Measurements from ENCODE around the gene SHMT1.
A peak's percentile ranks its signal among the peaks of the same experiment; 100 is the strongest.
"Not testable (repeated sequence)": the region's sequence is repeated elsewhere in the genome, so short reads cannot be mapped to it uniquely, and the experiment has no call there.

Gene SHMT1

DNA sequence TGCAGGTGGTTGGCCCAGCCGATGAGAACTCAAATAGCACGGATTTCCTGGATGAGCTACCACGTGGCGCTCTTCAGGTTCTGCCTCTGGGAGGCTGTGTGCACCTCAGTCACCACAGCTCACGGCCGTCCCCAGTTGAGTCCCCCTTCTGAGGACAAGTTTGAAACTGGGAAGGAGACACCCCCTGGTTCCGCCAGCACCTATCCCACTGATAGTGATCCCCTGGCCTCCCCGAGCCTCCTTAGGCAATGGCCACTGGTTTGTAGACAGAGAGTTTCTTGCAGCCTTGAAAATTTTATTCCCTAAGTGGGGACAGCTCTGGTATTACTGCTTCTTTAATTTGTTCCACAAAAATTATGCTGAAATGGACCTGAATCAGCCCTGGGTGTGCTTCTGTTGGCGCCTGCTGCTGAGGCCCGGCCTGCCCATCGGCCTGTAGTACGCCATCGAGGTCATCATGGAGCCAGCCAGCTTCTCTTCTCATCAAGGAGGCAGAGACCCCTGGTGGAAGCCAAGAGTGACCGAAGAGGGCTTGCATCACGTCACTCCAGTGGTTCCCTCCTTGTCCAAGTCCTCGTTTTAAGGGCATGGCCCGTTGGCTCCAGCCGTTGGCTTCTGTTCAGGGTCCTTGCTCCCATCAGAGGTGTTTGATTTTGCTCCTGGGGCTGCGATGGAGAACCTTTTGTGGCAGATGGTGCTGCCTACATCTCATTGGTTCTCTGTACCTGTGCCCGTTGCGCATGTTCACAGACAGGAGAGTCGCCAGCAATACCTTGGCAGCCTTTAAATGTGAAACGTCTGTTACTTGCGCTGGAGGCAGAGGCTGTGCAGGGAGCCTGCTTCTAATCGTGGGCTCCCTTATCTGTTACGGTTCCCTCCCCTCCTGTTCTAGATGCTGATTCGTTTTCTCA lies 39.0 kb downstream of the SHMT1 start:
- no peak for DNase-seq

DNA sequence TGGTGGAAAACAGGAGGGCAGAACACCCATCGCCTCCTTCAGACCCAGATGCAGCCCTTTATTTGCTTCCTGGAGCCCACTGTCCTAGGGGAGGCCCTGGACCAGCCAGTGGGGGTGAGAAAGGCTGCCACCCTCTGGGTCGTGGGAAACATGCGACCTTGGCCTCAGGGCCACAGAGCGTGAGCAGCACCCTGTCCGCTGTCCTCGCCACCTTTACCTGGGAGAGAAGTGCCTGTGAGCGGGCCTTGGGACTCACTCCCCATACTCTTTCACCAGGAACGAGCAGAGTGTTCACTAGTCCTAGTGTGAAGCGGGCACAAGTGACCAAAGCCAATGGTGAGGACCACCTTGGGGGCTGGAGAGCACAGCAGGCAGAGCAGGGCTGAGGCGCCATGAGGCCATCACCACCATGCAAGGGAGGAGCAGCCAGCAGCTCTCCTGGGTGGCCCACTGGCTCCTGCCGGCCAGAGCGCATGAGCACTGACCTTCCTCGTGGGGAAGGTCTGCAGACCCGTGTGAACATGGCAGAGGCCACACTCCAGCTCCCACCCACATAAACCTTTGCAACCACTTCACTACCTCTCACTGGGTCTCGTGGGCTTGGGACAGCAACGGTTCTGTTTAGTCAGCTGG lies 39.7 kb downstream of the SHMT1 start:
- DNase-seq, result no peak

DNA sequence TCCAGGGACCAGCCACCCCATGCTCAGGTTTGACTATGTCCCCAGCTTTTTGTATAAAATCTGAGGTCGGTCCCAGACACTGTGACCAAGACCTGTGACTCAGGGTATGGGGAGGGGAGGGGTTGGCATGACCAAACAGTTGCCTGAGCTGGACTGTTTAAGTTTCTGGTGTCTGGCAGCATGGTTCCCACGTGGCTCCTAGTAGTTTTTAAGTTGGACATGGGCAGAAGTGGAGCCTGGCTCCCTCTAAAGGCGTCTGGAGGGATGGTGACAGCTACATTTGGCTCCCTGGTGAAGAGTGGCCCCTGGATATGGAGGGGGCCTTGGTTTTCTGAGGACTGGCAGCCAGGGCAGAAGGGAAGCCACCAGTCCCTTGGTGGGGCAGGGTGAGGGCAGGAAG lies 40.3 kb downstream of the SHMT1 start:
- no peak for DNase-seq

DNA sequence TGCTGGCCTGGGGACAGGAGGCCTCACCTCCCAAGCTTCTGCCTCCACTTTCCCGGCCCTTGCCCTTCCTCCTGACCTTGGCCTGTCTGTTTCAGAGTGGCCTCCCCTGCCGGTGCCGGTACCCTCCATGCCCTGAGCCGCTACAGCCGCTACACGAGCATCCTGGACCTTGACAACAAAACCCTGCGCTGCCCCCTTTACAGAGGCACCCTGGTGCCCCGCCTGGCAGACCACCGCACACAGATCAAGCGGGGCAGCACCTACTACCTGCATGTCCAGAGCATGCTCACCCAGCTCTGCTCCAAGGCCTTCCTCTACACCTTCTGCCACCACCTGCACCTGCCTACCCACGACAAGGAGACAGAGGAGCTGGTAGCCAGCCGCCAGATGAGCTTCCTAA lies 40.8 kb downstream of the SHMT1 start:
- DNase-seq, result no peak

DNA sequence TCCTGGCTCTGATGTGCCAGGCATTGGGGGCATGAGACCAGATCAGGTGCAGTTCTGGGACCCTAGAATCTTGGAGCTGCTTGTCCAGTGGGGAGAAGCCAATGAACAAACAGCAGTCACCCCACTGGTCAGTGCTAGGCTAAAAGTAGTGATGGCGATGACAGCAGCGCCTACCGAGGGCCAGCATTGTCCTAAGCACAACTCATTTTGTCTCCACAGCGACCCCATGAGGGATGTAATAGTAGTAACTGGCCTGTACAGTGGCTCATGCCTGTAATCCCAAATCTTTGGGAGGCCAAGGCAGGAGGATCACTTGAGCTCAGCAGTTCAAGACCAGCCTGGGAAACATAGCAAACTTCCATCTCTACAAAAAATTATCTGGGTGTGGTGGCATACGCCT lies 42.0 kb downstream of the SHMT1 start:
- no peak for DNase-seq

DNA sequence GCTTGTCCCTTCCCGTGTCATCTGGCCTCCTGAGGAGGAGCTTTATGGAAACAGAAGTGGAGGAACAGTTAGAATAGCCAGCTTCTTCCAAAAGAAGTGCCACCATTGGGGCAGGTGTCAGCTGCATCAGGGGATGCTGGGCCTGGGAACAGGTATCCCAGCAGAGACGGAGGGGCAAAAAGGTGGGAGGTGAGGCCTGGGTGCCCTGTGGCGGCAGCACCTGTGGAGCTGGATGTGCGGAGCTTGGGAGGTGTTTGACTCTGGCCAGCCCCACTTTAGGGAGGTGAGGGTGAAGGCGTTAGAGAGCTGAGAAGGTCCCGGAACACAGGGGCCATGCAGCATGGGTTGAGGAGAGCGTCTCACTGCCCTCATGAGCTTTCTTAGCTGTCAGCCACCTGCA lies 43.0 kb downstream of the SHMT1 start:
- no peak for DNase-seq

DNA sequence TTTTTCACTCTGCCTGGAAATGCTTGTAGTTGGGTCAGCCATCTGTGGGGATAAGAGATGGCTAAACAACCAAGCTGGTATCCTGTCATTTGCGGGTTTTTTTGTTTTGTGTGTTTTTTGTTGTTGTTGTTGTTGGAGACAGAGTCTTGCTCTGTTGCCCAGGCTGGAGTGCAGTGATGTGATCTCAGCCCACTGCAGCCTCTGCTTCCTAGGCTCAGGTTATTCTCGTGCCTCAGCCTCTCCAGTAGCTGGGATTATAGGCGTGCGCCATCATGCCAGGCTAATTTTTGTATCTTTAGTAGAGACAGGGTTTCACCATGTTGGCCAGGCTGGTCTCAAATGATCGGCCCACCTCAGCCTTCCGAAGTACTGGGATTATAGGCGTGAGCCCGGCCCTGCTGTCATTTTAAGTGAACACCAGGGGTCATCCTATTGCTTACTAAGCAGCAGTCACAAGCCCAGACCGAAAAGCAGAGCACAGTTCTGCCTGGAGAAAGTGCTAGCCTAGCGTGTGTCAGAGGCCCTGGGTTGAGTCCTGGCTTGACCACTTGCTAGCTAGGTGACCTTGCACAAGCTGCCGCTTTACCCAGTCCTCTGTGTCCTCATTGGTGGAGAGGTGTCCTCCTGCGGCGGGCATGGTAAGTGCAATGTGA lies 43.6 kb downstream of the SHMT1 start:
- no peak for DNase-seq

DNA sequence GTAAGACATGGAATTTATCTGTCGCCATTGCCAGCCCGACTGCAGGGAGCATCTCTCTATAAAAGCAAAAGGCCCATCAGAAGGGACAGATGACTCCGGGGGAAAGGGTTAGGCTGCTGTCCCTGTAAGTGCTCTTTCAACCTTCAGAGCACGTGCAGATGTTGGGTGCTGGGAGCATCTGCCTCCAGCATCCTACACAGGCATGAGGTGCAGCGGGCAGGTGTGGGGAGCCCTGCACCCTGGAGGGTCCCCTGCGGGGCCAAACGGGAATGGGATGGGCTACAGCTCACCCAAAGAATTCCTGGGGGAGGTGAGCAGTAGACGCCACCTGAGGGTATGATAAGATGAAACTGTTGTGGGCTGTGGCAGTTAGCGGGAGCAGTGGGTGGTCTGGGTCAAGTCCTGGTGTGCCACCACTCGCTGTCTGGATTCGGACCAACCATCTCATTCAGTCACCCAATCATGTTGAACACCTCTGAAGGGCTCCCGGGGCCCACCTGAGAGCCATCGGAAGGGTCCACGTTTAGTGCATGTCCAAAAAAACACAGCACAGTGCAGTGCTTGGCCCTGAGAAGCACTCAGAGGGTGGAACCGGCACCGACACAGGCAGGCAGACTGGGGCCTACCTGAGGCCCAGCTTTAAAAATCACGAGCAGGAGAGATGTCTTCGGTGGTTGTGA lies 44.4 kb downstream of the SHMT1 start:
- no peak for DNase-seq

DNA sequence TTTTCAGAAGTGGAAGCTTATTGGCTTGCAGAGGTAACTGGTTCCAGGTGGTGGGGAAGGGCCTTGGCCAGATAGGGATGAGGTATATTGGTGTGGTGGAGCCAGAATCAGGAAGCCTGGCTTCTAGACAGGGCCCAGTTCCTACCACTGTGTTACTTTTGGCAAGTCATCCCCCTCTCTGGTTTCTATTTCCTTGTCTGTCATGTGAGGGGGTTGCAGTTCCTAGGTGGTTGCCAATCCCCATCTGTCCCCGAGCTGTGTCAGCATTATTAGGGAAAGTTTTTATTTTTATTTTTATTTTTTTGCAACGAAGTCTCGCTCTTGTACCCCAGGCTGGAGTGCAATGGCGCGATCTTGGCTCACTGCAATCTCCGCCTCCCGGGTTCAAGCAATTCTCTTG lies 45.2 kb downstream of the SHMT1 start:
- DNase-seq, result no peak

DNA sequence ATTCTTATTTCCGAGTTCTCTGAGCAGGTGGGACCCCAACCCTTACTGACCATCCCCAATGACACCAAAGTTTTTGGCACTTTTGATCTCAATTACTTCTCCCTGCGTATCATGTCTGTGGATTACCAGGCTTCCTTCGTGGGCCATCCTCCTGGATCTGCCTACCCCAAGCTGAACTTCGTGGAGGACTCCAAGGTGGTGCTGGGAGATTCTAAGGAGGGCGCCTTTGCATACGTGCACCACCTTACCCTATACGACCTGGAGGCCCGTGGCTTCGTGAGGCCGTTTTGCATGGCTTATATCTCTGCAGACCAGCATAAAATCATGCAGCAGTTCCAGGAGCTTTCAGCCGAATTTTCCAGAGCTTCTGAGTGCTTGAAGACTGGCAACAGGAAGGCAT lies 47.4 kb downstream of the SHMT1 start:
- DNase-seq, result no peak

DNA sequence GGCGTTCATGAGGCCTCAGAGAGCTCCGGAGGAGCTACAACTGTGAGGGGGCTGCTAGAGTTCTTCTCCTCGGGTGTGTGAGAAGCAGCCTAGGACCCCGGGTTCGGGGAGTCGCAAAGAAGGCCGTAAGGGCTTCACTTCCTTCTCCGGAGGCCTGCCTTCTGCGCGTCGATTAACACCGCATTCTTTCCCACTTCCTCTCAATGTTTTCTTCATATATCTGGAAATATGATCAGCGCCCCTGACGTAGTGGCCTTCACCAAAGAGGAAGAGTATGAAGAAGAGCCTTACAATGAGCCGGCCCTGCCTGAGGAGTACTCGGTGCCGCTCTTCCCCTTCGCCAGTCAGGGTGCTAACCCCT lies 47.8 kb downstream of the SHMT1 start:
- no peak for DNase-seq

DNA sequence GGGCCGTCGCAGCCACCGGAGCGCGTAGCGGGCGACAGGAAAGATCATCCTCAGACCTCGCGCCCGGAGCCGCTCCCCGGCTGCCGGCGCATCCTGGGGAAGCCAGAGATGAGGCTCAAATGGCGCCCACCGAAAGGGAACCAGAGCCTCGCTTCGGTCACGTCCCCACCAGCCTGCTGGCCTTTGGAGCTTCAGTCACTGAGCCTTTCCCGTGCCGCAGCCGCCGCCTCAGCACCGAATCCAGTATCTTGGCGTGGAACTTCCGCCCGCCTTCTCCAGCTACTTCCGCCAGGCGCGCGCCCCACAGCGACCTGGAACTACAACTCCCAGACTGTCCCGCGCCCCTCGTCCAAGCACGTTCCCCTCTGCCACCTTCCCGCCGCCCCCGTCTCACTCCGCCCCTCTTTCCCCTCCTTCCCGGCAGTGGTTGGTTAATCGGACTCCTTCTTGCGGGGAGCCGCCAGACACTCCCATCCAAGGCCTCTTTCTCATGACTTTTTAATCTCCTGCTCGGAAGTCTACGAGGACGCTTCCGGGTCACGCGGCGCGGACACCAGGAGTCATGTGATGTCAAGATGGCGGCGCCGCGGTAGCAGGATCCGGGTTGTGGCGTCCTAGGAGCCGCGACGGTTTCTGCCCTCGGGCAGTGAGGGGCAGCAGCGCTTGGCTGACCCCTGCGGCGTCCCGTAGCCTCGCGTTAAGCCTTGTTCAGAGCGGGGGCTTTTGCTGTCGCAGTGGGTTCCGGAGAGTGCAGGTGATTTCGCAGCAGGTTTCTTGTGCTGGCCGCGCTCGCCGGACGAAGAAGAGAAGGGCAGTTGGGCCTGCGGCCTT lies 48.4 kb downstream of the SHMT1 start, which contains the start of the genes SMCR8 and TOP3A:
SMCR8 (plus strand) TSS at position 563 of the 831 bp plus-strand sequence. CDS start 497 bp downstream, outside the sequence.
TOP3A (minus strand) TSS at position 264 of the 831 bp plus-strand sequence; CDS start at position 48, 216 bp downstream.
- peak; percentile 100 for DNase-seq

DNA sequence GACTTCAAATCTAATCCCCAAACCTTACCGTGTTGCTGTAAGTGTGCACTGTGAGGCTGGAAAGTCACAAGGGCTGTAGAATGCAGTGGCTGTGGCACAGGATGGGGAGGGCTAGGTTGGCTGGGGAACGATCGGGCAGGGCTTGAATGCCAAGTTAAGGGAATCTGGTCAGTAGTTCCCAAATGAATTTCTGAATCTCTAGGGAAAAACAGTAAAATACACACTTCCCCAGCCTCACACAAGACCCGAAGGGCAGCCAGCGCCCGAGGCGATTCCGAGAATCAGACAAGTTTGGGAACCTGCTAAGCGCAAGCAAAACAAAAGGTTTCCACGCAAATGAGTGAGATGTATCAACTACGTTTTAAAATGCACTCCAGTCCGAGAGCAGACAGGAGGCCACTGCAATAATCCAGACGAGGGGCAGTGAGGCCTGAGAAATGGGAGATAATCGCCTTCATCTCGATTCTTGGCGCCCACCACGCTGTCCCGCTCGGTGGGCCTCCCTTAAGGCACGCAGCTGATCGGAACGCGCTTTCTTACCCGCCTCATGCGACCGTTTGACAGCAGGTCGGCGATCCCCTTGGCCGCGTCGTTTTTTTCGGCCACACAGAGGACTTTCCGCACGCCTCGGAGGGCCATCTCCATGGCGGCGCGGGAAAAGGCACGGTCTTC lies 49.2 kb downstream of the SHMT1 start:
- DNase-seq, result peak; percentile 52

DNA sequence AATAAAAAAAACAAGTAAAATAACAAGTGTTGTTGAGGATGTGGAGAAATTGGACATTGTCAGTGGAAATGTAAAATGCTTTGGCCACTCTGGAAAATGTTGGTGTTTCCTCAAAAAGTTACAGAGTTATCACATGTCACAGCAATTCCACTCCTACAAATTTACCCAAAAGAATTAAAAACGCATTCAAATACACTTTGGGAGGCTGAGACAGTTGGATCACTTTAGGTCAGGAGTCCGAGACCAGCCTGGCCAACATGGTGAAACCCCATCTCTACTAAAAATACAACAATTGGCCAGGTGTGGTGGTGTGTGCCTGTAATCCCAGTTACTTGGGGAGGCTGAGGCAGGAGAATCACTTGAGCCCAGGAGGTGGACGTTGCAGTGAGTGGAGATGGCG lies 54.1 kb downstream of the SHMT1 start:
- no peak for DNase-seq

DNA sequence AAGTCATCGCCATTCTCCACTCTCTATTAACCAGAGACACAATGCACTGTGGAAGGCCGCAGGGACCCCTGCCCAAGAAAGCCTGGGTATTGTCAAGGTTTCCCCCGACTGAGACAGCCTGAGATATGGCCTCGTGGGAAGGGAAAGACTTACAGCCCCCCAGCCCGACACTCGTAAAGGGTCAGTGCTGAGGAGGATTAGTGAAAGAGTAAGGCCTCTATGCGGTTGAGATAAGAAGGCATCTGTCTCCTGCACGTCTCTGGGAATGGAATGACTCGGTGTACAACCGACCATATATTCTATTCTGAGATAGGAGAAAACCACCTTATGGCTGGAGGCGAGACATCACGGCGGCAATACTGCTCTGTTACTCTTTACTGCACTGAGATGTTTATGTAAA lies 60.1 kb downstream of the SHMT1 start:
- DNase-seq, result not testable (repeated sequence)

DNA sequence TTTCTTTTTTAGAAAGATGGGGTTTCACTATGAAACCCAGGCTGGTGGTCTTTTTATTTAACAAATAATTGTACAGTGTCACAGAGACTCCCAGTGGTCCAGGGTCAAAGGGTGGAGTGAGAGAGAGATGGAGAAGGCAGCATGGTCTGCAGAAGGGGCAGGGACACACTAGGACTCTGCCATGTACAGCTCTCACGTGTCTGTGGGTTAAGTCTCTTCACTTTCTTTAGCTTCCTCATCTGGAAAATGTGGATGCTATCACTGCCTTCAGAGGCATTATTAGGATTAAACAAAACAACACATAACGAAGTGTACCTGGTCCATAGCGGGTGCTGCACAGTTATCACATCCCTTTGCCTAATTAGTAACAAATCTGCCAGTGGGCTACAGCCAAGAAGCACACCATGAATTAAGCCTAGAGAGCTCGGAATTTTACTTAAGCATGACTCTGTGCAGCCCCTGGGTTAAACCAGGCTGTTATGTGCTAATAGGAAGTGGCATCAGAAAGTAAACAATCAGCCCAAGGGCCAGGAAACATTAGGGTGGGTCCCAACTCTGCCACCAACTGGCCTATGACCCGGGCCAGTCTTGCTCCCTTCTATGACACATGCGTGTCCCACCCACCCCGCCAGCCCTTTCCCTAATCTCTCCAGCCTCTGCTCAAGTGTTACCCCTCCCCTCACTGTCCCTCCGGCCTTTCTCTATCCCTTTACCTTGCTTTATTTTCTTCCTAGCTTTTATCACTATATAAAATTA lies 62.4 kb downstream of the SHMT1 start:
- DNase-seq, result no peak

DNA sequence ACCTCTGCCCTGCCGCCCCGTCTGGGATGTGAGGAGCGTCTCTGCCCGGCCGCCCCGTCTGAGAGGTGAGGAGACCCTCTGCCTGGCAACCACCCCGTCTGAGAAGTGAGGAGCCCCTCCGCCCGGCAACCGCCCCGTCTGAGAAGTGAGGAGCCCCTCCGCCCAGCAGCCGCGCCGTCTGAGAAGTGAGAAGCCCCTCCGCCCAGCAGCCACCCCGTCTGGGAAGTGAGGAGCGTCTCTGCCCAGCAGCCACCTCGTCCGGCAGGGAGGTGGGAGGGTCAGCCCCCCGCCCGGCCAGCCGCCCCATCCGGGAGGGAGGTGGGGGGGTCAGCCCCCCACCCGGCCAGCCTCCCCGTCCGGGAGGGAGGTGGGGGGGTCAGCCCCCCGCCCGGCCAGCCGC lies 65.3 kb downstream of the SHMT1 start:
- DNase-seq, result not testable (repeated sequence)

DNA sequence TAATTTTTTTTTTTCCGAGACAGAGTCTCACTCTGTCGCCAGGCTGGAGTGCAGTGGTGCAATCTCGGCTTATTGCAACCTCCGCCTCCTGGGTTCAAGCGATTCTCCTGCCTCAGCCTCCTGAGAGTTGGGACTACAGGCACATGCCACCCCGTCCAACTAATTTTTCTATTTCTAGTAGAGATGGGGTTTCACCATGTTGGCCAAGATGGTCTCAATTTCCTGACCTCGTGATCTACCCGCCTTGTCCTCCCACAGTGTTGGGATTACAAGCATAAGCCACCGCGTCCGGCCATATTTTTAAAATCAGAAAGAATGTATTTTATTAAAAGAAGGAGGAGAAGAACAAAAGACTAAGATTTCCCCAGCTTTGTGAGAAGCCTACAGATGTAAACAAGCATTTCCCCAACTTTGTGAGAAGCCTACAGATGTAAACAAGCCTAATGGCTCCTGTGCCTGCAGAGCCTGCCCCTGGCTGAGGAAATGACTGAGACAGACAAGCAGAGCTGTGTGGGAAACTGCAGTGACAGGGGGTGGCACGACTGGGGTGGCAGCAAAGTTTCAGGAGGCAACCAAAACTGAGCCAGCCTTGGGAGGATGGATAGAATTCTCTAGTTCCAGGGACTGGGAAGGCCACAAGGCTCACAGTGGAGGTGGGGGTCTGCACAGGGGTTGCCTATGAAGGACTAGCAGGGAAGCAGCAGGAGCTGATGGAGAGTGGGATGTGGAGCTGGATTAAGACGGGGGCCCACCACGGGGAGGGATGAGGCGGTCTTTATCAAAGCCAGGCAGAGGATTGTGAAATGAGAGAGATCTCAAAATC lies 71.4 kb downstream of the SHMT1 start:
- DNase-seq, result no peak

DNA sequence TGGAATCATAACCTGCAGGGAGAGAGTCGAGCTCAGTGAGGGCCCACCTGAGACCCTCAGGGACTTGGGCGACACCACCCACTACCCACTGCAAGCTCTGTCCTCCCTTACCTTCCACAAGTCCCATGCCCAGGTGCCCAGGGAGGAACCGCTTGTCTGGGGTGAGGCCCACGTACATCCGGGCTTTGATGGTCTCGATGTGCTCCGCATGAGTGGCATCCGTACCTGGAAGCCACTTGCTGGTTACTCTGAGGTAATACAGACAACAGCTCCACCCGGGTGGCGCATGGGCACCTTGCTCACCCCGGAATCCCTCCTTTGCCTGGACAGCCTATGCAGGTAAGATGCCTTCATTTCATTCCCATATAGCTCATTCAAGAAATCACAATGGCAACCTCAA lies 78.1 kb downstream of the SHMT1 start:
- no peak for DNase-seq

DNA sequence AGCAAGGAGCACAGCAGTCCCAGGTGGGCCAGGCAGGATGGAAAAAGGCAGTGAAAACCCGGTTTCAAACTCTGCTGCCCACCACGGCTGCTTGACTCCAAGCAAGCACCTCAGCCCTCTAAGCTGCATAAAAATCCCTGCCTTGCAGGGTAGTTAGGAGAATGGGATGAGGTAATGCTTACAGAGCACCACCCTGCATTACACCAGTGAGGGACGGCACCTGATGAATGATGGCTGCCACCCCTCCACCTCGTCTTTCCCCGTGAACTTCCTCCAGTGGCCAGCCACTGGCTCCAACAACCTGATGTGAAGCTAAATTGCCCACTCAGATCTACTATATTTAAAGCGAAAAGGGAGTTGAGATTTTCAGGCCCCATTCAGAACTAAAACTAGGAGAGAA lies 81.6 kb downstream of the SHMT1 start:
- no peak for DNase-seq
